ENCODE measurements around the gene OSBPL9.

Gene OSBPL9, protein sequence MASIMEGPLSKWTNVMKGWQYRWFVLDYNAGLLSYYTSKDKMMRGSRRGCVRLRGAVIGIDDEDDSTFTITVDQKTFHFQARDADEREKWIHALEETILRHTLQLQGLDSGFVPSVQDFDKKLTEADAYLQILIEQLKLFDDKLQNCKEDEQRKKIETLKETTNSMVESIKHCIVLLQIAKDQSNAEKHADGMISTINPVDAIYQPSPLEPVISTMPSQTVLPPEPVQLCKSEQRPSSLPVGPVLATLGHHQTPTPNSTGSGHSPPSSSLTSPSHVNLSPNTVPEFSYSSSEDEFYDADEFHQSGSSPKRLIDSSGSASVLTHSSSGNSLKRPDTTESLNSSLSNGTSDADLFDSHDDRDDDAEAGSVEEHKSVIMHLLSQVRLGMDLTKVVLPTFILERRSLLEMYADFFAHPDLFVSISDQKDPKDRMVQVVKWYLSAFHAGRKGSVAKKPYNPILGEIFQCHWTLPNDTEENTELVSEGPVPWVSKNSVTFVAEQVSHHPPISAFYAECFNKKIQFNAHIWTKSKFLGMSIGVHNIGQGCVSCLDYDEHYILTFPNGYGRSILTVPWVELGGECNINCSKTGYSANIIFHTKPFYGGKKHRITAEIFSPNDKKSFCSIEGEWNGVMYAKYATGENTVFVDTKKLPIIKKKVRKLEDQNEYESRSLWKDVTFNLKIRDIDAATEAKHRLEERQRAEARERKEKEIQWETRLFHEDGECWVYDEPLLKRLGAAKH

GRCh38 chr1:51616903-51617708 is at the start of gene OSBPL9:
OSBPL9 (plus strand) TSS chr1:51617092; CDS start chr1:51617111, 19 bp downstream.
- DNase-seq: peak; percentile 93

DNA sequence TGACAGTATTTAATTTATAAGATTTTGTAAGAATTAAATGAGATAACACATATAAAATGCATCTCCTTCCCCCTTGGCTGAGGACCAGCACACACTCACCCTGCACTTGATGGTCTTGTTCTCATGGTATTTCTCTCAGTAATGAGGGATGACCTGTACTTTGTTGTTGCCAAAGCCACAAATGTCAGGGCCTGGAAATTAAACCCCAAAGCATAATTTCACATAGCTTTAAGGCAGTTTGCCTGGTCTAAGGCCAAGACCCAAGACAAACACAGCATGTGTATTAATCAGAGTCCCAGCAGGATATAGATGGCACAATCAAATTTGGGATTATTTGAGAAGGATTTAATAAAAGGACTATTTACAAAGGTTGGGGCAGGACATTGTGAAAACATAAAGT is 49.2 kb upstream of the OSBPL9 start:
- peak; percentile 89 for DNase-seq

DNA sequence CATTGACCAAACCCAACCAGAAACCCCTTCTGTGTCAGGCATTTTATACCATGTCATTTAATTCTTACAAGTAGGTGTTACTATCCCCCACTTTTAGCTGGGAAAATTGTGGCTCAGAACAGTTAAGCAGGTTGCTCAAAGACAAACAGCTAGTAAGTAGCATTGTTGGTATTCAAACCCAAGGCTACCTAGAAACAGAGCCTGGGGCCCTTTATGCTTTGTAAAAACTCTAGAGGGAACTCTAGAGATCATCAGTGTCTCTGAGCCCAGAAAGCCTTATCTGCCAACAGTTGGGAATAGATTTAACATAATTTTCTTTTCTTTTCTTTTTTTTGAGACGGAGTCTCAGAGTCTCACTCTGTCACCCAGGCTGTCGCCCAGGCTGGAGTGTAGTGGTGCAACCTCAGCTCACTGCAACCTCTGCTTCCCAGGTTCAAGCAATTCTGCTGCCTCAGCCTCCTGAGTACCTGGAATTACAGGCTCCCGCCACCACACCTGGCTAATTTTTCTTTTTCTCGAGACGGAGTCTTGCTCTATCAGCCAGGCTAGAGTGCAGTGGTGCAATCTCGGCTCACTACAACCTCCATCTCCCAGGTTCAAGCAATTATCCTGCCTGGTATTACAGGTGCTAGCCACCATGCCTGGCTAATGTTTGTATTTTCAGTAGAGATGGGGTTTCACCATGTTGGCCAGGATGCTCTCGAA is 48.5 kb upstream of the OSBPL9 start:
- no peak for DNase-seq

DNA sequence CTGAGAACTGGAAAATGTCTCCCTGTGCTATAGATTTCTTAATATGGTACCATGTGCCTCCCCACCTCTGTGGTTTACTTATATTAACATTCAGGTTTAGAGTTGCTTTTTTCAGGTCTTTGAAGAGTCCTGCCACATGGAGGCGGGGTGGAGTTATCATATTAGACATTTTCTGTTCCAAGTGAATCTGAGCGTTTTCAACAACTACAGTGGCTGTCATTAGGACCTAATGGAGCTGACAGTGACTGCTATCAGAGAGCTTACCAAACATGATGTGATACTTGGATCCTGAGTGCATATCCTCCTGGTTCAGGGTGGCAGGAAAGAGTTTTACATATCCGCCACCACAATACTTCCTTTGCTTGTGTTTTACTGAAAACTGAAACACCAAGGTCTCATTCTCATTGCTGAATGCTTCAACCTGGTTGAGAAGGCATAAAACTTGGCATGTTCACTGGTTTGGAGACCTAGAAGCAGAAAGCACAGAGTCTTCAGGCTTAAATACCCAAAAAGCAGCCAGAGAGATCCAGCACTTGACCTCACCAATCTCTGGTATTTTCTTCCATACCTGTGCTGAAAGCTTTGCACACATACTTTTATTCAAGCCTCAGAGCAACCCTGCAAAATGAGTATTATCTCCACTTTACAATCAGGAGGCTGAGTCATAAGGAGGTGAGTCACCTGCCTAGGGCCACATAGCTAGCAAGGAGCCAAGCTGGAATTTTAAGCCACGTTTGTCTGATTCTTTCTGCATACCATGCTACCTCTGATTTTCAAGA is 47.4 kb upstream of the OSBPL9 start:
- DNase-seq: peak; percentile 81

- no peak for DNase-seq
These were observed 46.7 kb upstream of the OSBPL9 start for GRCh38 chr1:51570063-51570710.

- no peak for DNase-seq
These were observed 44.5 kb upstream of the OSBPL9 start for GRCh38 chr1:51572365-51572764.

GRCh38 chr1:51574796-51575195 is 42.1 kb upstream of the OSBPL9 start:
- DNase-seq: no peak

- DNase-seq: peak; percentile 71
These were observed 41.3 kb upstream of the OSBPL9 start for GRCh38 chr1:51575406-51576084.

DNA sequence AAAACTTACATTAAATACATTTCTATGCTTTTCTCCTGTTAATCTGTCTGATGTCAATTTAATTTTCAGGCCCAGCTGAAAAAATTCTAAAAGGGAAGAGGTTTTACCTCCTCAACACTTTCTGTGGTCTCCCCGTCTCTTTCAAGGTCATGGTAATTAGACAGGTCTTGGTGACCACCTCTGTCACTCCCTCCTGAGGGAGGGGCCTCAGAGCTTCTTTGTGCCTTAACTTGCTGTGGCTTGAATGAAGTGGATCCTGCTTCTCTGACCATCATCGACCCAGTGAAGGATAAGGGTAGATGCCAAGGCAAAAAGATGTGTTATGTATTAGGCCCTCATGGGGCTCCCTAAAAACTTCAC is 40.8 kb upstream of the OSBPL9 start:
- no peak for DNase-seq

DNA sequence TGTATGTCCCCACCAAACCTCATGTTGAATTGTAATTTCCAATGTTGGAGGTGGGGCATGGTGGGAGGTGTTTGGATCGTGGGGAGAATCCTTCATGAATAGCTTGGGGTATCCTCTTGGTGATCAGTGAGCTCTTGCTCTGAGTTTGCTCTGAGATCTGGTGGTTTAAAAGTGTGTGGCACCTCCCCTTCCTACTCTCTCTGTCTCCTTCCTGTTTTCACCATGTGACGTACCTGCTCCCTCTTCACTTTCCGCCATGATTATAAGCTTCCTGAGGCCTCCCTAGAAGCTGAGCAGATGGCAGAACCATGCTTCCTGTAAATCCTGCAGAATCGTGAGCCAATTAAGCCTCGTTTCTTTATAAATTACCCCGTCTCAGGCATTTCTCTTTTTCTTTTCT is 40.0 kb upstream of the OSBPL9 start:
- no peak for DNase-seq

DNA sequence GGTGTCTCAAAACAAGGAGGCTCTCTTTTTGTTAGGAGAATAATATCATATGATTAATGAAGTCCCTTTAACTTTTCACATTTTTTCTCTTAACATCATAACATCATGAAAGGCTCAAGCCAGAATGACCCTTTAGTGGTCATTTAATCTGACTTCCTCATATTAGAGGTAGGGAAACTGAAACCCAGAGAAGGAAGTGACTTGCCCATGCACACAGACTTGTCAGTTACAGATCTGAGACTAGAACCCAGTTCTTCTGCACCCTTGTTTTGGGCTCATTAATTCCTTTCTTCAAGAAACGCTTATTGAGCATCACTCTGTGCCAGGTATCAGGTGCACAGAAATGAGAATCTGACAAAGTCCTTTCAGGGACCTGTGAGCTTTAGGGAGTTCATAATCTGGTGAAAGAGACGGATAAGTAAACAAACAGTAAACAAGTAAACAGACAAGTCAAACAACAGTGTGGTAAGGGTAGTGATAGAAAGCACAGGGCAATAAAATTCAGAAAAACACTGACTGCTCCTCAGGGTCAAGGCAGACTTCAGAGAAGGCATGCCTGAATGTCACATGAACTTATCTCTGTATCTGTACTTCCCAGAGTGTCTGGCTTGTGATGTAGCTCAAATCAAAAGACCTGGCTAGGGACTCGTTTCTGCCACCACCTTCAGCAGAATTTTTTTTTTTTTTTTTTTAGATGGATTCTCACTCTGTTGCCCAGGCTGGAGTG is 38.3 kb upstream of the OSBPL9 start:
- no peak for DNase-seq

DNA sequence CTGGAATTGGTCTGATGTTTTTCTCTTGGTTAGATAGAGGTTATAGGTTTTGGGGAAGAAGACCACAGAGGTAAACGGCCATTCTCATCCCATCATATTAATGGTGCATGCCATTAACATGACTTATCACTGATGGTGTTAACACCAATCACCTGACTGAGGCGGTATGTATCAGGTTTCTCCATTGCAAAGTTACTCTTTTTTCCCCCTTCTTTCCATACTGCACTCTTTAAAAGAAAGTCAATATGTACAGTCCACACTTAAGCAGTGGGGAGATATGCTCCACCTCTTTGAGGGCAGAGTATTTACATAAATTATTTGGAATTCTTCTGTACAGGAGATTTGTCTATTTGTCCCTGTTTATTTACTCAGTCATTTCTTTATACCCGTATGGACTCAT is 35.7 kb upstream of the OSBPL9 start:
- no peak for DNase-seq

DNA sequence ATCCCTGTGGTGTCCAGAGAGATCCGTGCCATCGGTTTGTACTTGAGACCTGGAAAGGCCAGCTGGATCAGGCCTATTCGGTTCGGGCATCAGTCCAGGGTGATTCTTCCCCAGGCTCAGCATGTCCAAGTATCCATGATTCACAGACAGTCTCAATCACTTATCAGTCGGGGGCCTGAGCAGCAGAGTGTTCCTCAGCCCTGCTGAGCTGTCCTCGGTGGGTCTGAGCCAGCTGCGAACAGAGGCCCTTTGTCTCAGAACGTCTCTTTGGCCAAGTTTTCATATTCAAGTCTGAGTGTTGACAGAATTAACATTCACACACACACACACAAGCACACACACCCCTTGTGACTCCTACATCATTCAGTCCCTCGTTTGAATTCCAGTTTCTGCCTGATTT is 33.4 kb upstream of the OSBPL9 start:
- peak; percentile 79 for DNase-seq

GRCh38 chr1:51584021-51584420 is 32.9 kb upstream of the OSBPL9 start:
- DNase-seq: no peak

DNA sequence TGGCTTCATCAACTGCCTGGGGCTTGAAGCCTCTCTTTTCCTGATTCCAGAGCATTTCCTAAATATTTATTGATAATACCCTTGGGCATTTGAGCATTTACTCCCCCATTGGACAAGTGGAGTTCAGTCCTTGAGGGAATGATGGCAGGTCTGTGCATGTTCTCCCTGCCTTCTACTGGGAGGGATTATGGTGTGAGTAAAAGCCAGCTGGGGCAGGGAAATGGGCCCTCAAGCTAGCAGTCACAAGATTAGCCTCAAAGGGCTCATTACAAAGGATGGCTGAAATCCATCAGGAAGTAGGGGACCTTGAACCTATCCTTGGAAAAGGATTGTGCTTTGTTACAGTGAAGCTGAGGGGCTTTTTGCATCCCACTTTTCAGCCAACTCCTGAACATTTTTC is 24.2 kb upstream of the OSBPL9 start:
- no peak for DNase-seq

- DNase-seq: no peak
These were observed 22.2 kb upstream of the OSBPL9 start for GRCh38 chr1:51594716-51595115.

DNA sequence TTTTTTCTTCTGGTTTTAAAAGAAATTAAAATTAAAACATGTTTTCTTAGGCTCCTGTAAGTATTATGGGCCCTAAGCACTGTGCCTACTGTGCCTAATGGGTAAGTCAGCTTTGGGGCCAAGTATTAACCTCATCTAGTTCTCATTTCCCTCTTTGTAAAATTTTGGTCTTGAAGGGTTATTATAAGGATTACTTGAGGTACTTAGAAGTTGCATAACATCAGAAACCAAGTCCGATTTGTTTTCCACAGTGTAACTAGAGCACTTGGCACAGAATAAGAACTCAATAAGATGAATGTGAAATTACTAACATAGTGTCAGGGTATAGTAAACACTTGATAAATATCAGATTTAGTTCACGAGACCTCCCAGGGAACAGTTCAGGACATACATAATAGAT is 16.4 kb upstream of the OSBPL9 start:
- DNase-seq: no peak

GRCh38 chr1:51600965-51601364 is 15.9 kb upstream of the OSBPL9 start:
- no peak for DNase-seq

DNA sequence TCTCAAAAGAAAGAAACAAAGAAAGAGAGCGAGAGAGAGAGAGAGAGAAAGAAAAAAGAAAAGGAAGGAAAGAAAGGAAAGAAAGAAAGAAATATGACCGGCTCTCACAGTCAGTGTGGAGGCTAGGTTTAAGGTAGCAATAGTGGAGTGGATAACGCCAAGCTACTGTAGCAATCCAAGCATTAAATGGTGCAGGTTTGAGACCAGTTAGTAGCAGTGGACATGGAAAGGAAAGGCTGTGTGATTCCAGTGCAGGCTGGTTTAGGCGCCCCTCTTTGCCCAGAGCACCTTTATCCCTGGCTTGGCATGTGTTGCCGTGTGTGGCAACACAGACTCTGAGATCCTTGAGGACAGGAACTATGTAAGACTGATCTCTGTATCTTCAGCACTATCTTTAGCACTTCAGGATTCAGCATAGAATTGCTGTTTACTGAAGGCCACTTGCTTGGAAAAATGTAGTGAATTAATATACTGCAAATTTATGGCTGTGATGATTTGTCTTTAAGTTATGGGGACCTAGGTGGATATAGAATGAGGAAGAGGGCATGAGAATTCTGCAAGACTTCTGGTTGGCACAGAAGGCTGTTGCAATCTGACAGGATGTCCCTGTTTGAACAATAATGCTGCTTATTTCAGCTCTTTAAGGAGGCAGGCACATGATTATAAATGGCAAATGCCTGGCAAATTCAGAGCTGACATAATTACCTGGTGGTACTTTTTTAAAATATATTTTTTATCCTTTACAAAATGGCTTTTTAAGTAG is 10.8 kb upstream of the OSBPL9 start:
- no peak for DNase-seq
